Stimulated activated CD4-positive, alpha-beta T cell treated with anti-CD3 and anti-CD28 coated beads, Interleukin-2, amount 100 ng/mL, for 4 hours (primary cell): ENCODE measurements around the gene UAP1L1.

Experiments
- DNase-seq: peaks from one replicate; pipeline ENCODE4 v3.0.0-alpha.2; 2020; ENCODE audit warnings: low read depth

UAP1L1 gene

GRCh38 chr9:137097761-137098462, 20.6 kb downstream of the UAP1L1 start:
- no peak for DNase-seq

- DNase-seq, result no peak
Measured at GRCh38 chr9:137099231-137099630, 21.9 kb downstream of the UAP1L1 start.

GRCh38 chr9:137103206-137103999, 26.1 kb downstream of the UAP1L1 start:
- no peak for DNase-seq

GRCh38 chr9:137105814-137106661, 28.7 kb downstream of the UAP1L1 start:
- DNase-seq, result no peak

- no peak for DNase-seq
Measured at GRCh38 chr9:137106662-137107250, 29.4 kb downstream of the UAP1L1 start.

GRCh38 chr9:137107312-137107921, 30.1 kb downstream of the UAP1L1 start:
- no peak for DNase-seq

- DNase-seq, result no peak
Measured at GRCh38 chr9:137107982-137108381, 30.7 kb downstream of the UAP1L1 start.

- no peak for DNase-seq
Measured at GRCh38 chr9:137108608-137109249, 31.4 kb downstream of the UAP1L1 start.

- DNase-seq, result no peak
Measured at GRCh38 chr9:137109250-137110146, 32.2 kb downstream of the UAP1L1 start.

GRCh38 chr9:137110147-137110910, 33.0 kb downstream of the UAP1L1 start:
- no peak for DNase-seq

GRCh38 chr9:137110911-137111787, 33.8 kb downstream of the UAP1L1 start:
- no peak for DNase-seq

- DNase-seq, result no peak
Measured at GRCh38 chr9:137111788-137112563, 34.7 kb downstream of the UAP1L1 start.

GRCh38 chr9:137112564-137113384, 35.5 kb downstream of the UAP1L1 start:
- DNase-seq, result no peak

GRCh38 chr9:137113385-137114159, 36.3 kb downstream of the UAP1L1 start:
- no peak for DNase-seq

- DNase-seq, result no peak
Measured at GRCh38 chr9:137114220-137114612, 36.9 kb downstream of the UAP1L1 start.
